Activated gamma-delta T cell (primary cell): ENCODE results near the gene TMEM95.
A peak's percentile ranks its signal among the peaks of the same experiment; 100 is the strongest.
"Not testable (repeated sequence)": the region's sequence is repeated elsewhere in the genome, so short reads cannot be mapped to it uniquely, and the experiment has no call there.

ENCODE experiments used
- DNase-seq: peaks from one replicate; lab custom pipeline; 2025; lab: John Stamatoyannopoulos, UW

TMEM95 gene

GRCh38 chr17:7346761-7347614, 8.0 kb upstream of the TMEM95 start:
- DNase-seq, result no peak

GRCh38 chr17:7347630-7348477, 7.1 kb upstream of the TMEM95 start:
- DNase-seq, result no peak

- no peak for DNase-seq
Observed at GRCh38 chr17:7348478-7349242, 6.3 kb upstream of the TMEM95 start.

- DNase-seq, result peak; percentile 91
Observed at GRCh38 chr17:7351665-7352502, 3.1 kb upstream of the TMEM95 start, which contains the start of gene KCTD11. TSS of gene KCTD11 (plus strand) at chr17:7352162.

GRCh38 chr17:7352503-7352889, 2.5 kb upstream of the TMEM95 start:
- no peak for DNase-seq

- no peak for DNase-seq
Observed at GRCh38 chr17:7352910-7353635, 1.9 kb upstream of the TMEM95 start.

- no peak for DNase-seq
Observed at GRCh38 chr17:7354262-7354843, 603 bp upstream of the TMEM95 start.

- DNase-seq, result no peak
Observed at GRCh38 chr17:7355573-7355972, 617 bp downstream of the TMEM95 start.

GRCh38 chr17:7356072-7356549, 1.2 kb downstream of the TMEM95 start:
- DNase-seq, result peak; percentile 46

GRCh38 chr17:7356756-7357155, 1.8 kb downstream of the TMEM95 start:
- DNase-seq, result no peak

GRCh38 chr17:7357381-7357780, 2.4 kb downstream of the TMEM95 start:
- no peak for DNase-seq

GRCh38 chr17:7361906-7362305, 7.0 kb downstream of the TMEM95 start:
- DNase-seq, result no peak

- DNase-seq, result no peak
Observed at GRCh38 chr17:7363311-7363710, 8.4 kb downstream of the TMEM95 start.

GRCh38 chr17:7365963-7366362, 11.0 kb downstream of the TMEM95 start:
- not testable (repeated sequence) for DNase-seq

GRCh38 chr17:7367083-7367482, 12.1 kb downstream of the TMEM95 start:
- DNase-seq, result no peak

- no peak for DNase-seq
Observed at GRCh38 chr17:7367918-7368598, 13.1 kb downstream of the TMEM95 start.

- not testable (repeated sequence) for DNase-seq
Observed at GRCh38 chr17:7368599-7368994, 13.6 kb downstream of the TMEM95 start.

GRCh38 chr17:7369825-7370224, 14.9 kb downstream of the TMEM95 start:
- DNase-seq, result no peak

- no peak for DNase-seq
Observed at GRCh38 chr17:7370853-7371252, 15.9 kb downstream of the TMEM95 start.
